ENCODE results near the gene MAP2. TPM values are rescaled to one million over a fixed set of nuclear protein-coding genes. Genes with fewer than 3 reads are reported as not detected.
"Not testable (repeated sequence)": the region's sequence is repeated elsewhere in the genome, so short reads cannot be mapped to it uniquely, and the experiment has no call there.

The MAP2 gene
- total RNA-seq, 1 experiment from 2014 or later = 40.2 TPM

DNA sequence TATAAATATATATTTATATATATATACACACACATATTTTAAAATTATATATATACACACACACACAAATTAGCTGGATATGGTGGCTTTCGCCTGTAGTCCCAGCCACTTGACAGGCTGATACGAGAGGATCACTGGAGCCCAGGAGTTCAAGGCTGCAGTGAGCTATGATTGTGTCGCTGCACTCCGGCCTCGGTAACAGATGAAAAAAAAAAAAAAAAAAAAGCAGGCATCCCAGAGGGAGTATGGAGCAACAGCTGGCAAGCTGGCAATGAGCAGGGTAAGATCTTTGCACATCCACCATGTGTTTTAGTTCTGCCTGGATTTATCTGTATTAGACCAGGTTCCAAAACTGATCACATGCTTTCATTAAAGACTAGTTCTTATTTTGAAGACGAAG, 170.1 kb downstream of the MAP2 start:
- DNase-seq (ENCODE audit: unreplicated experiment) = no peak
- H3K36me3 Mint-ChIP-seq (ENCODE audit: insufficient read depth, unreplicated experiment) = no peaks in the 10 kb centered on the region
- TF ChIP-seq, protein P1, sequence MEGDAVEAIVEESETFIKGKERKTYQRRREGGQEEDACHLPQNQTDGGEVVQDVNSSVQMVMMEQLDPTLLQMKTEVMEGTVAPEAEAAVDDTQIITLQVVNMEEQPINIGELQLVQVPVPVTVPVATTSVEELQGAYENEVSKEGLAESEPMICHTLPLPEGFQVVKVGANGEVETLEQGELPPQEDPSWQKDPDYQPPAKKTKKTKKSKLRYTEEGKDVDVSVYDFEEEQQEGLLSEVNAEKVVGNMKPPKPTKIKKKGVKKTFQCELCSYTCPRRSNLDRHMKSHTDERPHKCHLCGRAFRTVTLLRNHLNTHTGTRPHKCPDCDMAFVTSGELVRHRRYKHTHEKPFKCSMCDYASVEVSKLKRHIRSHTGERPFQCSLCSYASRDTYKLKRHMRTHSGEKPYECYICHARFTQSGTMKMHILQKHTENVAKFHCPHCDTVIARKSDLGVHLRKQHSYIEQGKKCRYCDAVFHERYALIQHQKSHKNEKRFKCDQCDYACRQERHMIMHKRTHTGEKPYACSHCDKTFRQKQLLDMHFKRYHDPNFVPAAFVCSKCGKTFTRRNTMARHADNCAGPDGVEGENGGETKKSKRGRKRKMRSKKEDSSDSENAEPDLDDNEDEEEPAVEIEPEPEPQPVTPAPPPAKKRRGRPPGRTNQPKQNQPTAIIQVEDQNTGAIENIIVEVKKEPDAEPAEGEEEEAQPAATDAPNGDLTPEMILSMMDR (IDR thresholded peaks at IDR 0.05; ENCODE audit: unreplicated experiment) = no peak
- ChIA-PET CTCF (interaction anchor here (0.7 kb wide), 2 partner anchors 367 kb away, joined by 3 to 4 read pairs; no protein-coding TSS in a partner anchor), POLR2A (no interaction called here)
- no TSS peak for BruUV-seq (replicated peaks)
- no peak overlapping the region for H3K27ac Mint-ChIP-seq (ENCODE audit: low read depth, unreplicated experiment)
- H3K4me1 Mint-ChIP-seq (ENCODE audit: insufficient read depth, unreplicated experiment) = no peaks in the 10 kb centered on the region
- H3K4me3 Mint-ChIP-seq (ENCODE audit: unreplicated experiment) = no peak overlapping the region
- no peaks in the 10 kb centered on the region for H3K9me3 Mint-ChIP-seq (ENCODE audit: unreplicated experiment)
- intact Hi-C loops (cut with micrococcal nuclease) = no loop called here
- H3K27me3 Mint-ChIP-seq (ENCODE audit: insufficient read depth, unreplicated experiment) = no peaks in the 10 kb centered on the region

DNA sequence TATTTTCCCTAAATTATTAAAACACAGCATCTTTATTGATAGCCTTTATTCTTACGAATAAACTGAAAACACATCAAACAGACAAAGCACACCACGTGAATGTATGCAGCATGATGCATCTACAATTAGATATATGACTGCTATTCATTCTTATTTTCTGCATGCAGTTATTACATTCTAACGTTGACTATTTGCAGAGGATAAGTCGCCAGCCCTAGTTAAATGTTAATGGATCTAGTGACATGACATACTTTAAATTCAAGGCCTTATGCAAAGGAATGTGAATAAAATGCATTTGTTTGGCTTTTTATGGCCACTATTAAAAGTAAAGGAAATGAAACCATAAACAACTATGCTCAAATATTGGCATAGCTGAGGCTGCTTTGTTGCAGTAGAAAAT, 172.4 kb downstream of the MAP2 start:
- POLR2A ChIA-PET = interaction anchor here (1.3 kb wide), 1 partner anchor 13 kb away, joined by 4 read pairs; no protein-coding TSS in a partner anchor
- no peaks in the 10 kb centered on the region for H3K27me3 Mint-ChIP-seq (ENCODE audit: insufficient read depth, unreplicated experiment)

DNA sequence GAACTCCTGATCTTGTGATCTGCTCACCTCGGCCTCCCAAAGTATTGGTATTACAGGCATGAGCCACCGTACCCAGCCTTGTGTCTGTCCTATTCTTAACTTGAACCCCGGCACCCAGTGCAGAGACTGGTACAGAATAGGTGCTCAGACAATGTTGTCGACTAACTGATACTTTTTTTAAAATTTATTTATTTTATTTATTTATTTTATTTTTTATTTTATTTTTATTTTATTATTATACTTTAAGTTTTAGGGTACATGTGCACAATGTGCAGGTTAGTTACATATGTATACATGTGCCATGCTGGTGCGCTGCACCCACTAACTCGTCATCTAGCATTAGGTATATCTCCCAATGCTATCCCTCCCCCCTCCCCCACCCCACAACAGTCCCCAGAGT, 174.4 kb downstream of the MAP2 start:
- CTCF ChIA-PET; POLR2A ChIA-PET; BruUV-seq (replicated peaks); H3K27ac Mint-ChIP-seq (ENCODE audit: low read depth, unreplicated experiment); H3K4me1 Mint-ChIP-seq (ENCODE audit: insufficient read depth, unreplicated experiment); H3K36me3 Mint-ChIP-seq (ENCODE audit: insufficient read depth, unreplicated experiment); H3K4me3 Mint-ChIP-seq (ENCODE audit: unreplicated experiment); H3K9me3 Mint-ChIP-seq (ENCODE audit: unreplicated experiment); DNase-seq (ENCODE audit: unreplicated experiment); H3K27me3 Mint-ChIP-seq (ENCODE audit: insufficient read depth, unreplicated experiment); intact Hi-C loops (cut with micrococcal nuclease): not testable (repeated sequence)

More for the DNA sequence above, 172.4 kb downstream of the MAP2 start:
- no peak for DNase-seq (ENCODE audit: unreplicated experiment)
- BruUV-seq (replicated peaks) = no TSS peak
- no peaks in the 10 kb centered on the region for H3K9me3 Mint-ChIP-seq (ENCODE audit: unreplicated experiment)
- intact Hi-C loops (cut with micrococcal nuclease) = no loop called here
- H3K4me1 Mint-ChIP-seq (ENCODE audit: insufficient read depth, unreplicated experiment) = no peaks in the 10 kb centered on the region
- CTCF ChIA-PET = interaction anchor here (0.5 to 1.7 kb wide), 2 partner anchors 10 to 1527 kb away, joined by 4 to 5 read pairs; no protein-coding TSS in a partner anchor
- TF ChIP-seq, protein P1 (IDR thresholded peaks at IDR 0.05; ENCODE audit: unreplicated experiment) = no peak
- no peaks in the 10 kb centered on the region for H3K36me3 Mint-ChIP-seq (ENCODE audit: insufficient read depth, unreplicated experiment)
- no peak overlapping the region for H3K27ac Mint-ChIP-seq (ENCODE audit: low read depth, unreplicated experiment)
- no peak overlapping the region for H3K4me3 Mint-ChIP-seq (ENCODE audit: unreplicated experiment)

DNA sequence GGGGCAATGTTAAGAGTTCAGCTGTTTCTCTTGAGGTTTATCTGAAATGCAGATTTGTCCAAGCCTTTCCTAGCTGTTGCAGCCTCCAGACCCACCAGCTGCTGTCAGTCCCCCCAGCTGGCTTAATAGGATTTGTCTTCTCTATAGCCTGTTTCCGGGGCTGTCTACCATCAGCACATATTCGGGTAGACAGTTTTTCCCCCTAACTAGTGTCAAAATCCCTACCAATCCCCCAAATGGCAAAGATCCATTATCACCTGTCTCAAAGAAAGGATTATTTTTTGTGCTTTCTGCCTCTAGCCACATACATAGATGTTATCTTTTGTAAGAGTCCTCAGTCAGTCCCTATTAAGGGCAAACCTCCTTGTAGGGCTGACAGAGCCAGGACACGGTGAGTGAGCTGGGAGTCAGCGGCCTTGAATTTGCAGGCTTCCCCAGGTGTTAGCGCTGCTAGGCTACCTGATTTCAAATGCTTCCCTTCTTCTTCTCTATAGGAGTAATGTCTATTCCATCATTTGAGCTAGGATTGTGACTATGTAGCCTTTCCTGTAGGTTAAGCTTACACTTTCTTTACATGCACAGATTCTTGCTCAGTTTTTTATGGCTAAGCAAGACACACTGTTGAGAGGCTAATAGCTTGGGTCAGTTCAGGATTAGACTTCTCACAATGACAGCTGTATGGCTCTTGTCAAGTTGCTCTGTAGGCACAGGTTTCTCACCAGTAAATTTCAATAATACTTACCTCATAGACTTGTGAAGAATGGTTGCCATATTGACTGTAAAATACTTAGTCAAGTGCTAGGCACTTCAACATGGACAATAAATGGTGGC, 176.7 kb downstream of the MAP2 start:
- no peak for DNase-seq (ENCODE audit: unreplicated experiment)
- TF ChIP-seq, protein P1 (IDR thresholded peaks at IDR 0.05; ENCODE audit: unreplicated experiment) = no peak
- Mint-ChIP-seq H3K9me3 (ENCODE audit: unreplicated experiment) (no peaks in the 10 kb centered on the region), H3K4me1 (ENCODE audit: insufficient read depth, unreplicated experiment) (no peaks in the 10 kb centered on the region), H3K36me3 (ENCODE audit: insufficient read depth, unreplicated experiment) (no peaks in the 10 kb centered on the region), H3K27me3 (ENCODE audit: insufficient read depth, unreplicated experiment) (no peaks in the 10 kb centered on the region), H3K27ac (ENCODE audit: low read depth, unreplicated experiment) (no peak overlapping the region), H3K4me3 (ENCODE audit: unreplicated experiment) (no peak overlapping the region)
- intact Hi-C loops (cut with micrococcal nuclease) = no loop called here
- CTCF ChIA-PET = interaction anchor here (0.5 to 0.7 kb wide), 4 partner anchors 44 to 360 kb away, joined by 3 to 4 read pairs (median 4); no protein-coding TSS in a partner anchor
- POLR2A ChIA-PET = no interaction called here
- no TSS peak for BruUV-seq (replicated peaks)
